Measurements from ENCODE around the gene TRUB2.

TRUB2 gene

DNA sequence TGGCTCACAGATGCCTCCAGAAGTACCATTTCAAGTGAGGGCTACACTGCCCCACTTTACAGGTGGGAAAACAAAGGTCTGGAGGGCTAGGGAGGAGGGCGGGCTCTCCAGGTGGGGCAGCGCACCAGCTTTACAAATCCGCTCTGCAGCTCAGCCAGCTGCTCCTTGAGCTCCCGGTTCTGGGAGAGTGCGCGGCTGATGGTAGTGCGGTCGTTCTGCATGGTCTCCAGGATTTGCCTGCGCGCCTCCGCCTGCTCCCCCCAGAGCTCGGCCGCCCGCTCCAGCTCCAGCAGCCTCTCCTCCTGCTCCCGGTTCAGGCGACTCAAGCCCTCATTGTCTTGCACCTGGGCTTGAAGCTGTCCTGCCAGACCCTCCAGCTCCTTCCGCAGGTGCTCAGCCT lies 61.9 kb downstream of the TRUB2 start:
- no peak for DNase-seq

DNA sequence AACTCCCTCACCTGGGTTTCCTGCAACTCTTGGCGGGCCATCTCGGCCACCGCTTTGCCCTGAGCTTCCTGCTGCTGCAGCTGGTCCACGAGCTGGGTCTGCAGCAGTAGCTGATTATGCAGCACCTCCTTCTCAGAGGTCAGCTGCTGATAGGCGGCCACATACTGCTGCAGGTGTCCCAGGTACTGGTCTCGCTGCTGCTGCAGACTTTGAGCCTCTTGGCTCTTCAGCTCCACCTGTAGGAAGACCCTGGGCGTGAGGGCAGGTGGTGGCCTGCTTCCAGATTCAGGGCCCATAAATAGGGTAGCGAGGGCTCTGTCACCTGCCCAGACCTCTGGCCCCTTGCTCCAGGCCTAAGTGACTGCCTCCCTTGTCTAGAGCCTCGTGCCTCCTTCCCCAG lies 63.1 kb downstream of the TRUB2 start:
- DNase-seq, result no peak

DNA sequence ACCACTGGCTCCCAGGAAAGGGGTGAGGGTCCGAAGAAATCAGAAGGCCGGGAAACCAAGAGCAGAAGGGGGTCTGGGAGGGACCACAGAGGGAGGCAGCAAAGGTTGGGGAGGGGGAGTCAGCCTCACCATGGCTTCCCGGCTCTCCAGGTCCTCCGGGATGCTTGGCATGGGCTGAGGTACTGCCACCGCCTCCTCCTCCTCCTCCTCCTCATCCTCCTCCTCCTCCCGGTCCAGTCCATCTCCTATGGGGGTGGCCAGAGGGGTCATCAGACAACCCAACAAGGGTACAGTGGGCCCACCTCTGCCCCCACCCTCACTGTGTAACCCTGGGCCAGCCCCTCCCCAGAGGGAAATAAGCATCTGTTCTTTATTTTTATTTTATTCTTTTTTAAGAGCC lies 63.9 kb downstream of the TRUB2 start:
- DNase-seq, result no peak

DNA sequence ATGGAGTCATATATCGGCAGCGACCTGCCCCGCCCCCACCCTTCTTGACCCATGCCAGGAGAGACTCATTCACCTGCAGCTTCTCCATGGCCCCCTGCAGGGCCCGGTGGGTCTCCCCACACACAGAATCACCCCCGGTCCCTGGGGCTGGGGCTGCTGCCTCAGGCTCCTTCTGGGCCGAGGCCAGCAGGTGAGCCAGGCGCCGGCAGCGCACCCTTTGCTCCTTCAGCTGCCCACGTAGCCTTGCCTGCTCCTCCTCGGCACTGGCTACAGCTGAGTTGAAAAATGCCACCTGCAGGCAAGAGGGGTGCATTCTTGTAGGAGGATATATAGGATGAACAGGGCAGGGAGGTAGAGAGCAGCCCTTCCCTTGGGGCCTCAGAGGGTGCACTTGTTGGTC lies 64.3 kb downstream of the TRUB2 start:
- DNase-seq, result no peak

DNA sequence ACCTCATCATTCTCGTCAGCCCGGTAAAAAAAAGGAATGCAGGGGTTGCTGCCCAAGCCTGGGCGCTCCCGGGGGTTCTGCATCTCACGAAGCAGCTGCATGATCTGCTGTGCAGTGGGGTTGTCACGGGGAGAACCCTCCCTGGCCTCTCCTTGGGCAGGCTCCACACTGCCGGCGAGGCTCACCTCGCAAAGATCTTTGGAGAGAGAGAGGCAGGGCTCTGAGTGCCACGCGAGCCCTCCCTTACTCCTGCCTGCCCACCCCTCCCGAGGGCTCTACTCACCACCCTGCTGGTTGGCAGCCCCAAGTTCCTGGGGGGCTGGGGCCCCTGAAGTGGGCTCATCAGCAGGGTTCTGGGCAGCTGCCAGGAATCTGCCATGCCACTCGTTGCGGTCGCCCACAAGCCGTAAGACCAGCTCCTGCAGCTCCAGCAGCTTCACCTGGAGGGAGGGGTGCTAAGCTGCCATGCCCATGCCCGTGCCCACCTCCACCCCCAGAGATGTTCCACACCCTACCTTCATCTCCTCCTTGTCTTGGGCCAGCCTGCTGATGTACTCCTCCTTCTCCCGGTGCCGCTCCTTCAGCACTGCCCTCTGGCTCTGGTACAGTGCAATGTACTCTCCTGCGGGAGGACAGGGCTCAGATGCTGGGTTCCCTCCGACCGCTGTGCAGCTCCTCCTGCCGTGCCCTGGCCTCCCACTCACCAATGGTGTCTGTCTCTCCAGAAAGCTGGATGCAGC lies 65.0 kb downstream of the TRUB2 start:
- DNase-seq, result no peak

Data from activated CD4-positive, CD25-positive, alpha-beta regulatory T cell (primary cell).